ENCODE results near the gene PRUNE2. TPM values are rescaled to one million over a fixed set of nuclear protein-coding genes. Genes with fewer than 3 reads are reported as not detected.

The PRUNE2 gene
- total RNA-seq, 4 donors from 2014 or later, result 3.6 to 16.2 (median 6.4) TPM

GRCh38 chr9:76629205-76629990, 276.5 kb downstream of the PRUNE2 start:
- no peak for DNase-seq (ENCODE audit: low spot score in 2 of 2)
- TF ChIP-seq POLR2AphosphoS5 (IDR thresholded peaks at IDR 0.05) (no peak), POLR2A (IDR thresholded peaks at IDR 0.05) (no peak), EP300 (IDR thresholded peaks at IDR 0.05) (no peak), CTCF (IDR thresholded peaks at IDR 0.05) (no peak)
- no peaks in the 10 kb centered on the region for H3K4me1 ChIP-seq
- no peaks in the 10 kb centered on the region for H3K9me3 ChIP-seq
- no peaks in the 10 kb centered on the region for H3K36me3 ChIP-seq
- 84% methylated on average over 4 of the region's 4 CpGs for WGBS
- no peak overlapping the region for H3K27ac ChIP-seq
- no peak overlapping the region for H3K4me3 ChIP-seq
- no peaks in the 10 kb centered on the region for H3K27me3 ChIP-seq

- H3K4me3 ChIP-seq, result no peak overlapping the region
- no peaks in the 10 kb centered on the region for H3K9me3 ChIP-seq
- H3K4me1 ChIP-seq, result no peaks in the 10 kb centered on the region
- 96% methylated on average over 5 of the region's 5 CpGs for WGBS
- no peak for TF ChIP-seq EP300 (IDR thresholded peaks at IDR 0.05)
- TF ChIP-seq CTCF (IDR thresholded peaks at IDR 0.05), result no peak
- no peak overlapping the region for H3K27ac ChIP-seq
- no peak for DNase-seq (ENCODE audit: low spot score in 2 of 2)
- H3K27me3 ChIP-seq, result no peaks in the 10 kb centered on the region
- H3K36me3 ChIP-seq, result no peaks in the 10 kb centered on the region
Measured at GRCh38 chr9:76628155-76628554, 277.8 kb downstream of the PRUNE2 start.

- H3K27ac ChIP-seq, result no peak overlapping the region
- no peaks in the 10 kb centered on the region for H3K9me3 ChIP-seq
- no peak for DNase-seq (ENCODE audit: low spot score in 2 of 2)
- WGBS, result 82% methylated on average over 7 of the region's 7 CpGs
- no peaks in the 10 kb centered on the region for H3K27me3 ChIP-seq
- TF ChIP-seq POLR2A (IDR thresholded peaks at IDR 0.05) (no peak), POLR2AphosphoS5 (IDR thresholded peaks at IDR 0.05) (no peak), CTCF (IDR thresholded peaks at IDR 0.05) (no peak), EP300 (IDR thresholded peaks at IDR 0.05) (no peak)
- H3K4me3 ChIP-seq, result no peak overlapping the region
- H3K36me3 ChIP-seq, result no peaks in the 10 kb centered on the region
- no peaks in the 10 kb centered on the region for H3K4me1 ChIP-seq
Measured at GRCh38 chr9:76626980-76627379, 278.9 kb downstream of the PRUNE2 start.

- Histone ChIP-seq H3K4me3 (no peak overlapping the region), H3K36me3 (no peaks in the 10 kb centered on the region), H3K27ac (no peak overlapping the region), H3K4me1 (peaks cover under 1% of the 10 kb centered on the region), H3K27me3 (no peaks in the 10 kb centered on the region), H3K9me3 (no peaks in the 10 kb centered on the region)
- 43% methylated on average over 1 of the region's 1 CpG for WGBS
- DNase-seq (ENCODE audit: low spot score in 2 of 2), result no peak
- TF ChIP-seq CTCF (IDR thresholded peaks at IDR 0.05) (no peak), EP300 (IDR thresholded peaks at IDR 0.05) (no peak), POLR2AphosphoS5 (IDR thresholded peaks at IDR 0.05) (no peak), POLR2A (IDR thresholded peaks at IDR 0.05) (no peak)
Measured at GRCh38 chr9:76626141-76626540, 279.8 kb downstream of the PRUNE2 start.

GRCh38 chr9:76624391-76625048, 281.4 kb downstream of the PRUNE2 start:
- no peaks in the 10 kb centered on the region for H3K9me3 ChIP-seq
- H3K4me1 ChIP-seq, result peaks cover 12% of the 10 kb centered on the region
- H3K4me3 ChIP-seq, result no peak overlapping the region
- DNase-seq (ENCODE audit: low spot score in 2 of 2), result no peak
- H3K27ac ChIP-seq, result no peak overlapping the region
- H3K36me3 ChIP-seq, result no peaks in the 10 kb centered on the region
- 86% methylated on average over 5 of the region's 5 CpGs for WGBS
- TF ChIP-seq POLR2AphosphoS5 (IDR thresholded peaks at IDR 0.05) (no peak), EP300 (IDR thresholded peaks at IDR 0.05) (no peak), POLR2A (IDR thresholded peaks at IDR 0.05) (no peak), CTCF (IDR thresholded peaks at IDR 0.05) (no peak)
- H3K27me3 ChIP-seq, result no peaks in the 10 kb centered on the region
